Measurements from ENCODE around the gene BOC.

The BOC gene

GRCh38 chr3:113288881-113289280 lies 77.5 kb downstream of the BOC start:
- no peak for DNase-seq

DNA sequence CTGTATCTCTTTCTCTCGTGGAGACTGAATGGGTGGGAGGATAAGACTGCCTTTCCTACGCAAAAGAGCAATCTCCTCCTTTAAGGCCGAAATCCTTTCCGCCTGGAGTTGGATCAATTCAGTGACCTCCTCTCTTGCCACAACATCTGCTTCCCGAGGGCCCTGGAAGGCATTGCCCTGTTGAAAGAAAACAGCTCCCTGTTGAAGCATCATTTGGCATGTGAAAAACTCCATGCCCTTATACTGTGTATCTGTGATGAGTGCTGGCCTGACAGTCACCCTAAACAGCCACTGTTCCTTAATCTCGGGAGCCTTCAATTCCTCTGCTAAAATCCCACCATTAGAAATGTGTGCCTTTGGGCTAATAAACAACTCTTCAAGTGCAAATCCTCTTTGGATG lies 80.2 kb downstream of the BOC start:
- no peak for DNase-seq

DNA sequence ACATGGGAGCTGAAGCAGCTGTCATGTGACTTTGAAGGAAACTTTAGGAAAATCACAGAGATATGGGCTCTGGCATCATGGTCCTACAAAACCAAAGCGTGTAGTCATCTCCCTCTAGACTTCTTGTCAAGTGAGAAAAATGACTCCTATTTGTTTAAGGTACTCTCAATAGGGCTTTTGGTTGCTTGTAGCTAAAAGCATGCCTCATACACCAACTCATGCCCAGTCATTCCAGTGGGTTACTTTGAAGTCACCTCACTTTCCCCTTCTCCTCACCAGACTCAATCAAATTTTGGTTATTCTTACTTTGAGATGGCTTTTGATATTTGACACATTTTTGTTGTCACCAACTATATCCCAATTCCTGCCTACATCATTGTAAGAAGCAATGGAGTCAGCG lies 81.6 kb downstream of the BOC start:
- no peak for DNase-seq

DNA sequence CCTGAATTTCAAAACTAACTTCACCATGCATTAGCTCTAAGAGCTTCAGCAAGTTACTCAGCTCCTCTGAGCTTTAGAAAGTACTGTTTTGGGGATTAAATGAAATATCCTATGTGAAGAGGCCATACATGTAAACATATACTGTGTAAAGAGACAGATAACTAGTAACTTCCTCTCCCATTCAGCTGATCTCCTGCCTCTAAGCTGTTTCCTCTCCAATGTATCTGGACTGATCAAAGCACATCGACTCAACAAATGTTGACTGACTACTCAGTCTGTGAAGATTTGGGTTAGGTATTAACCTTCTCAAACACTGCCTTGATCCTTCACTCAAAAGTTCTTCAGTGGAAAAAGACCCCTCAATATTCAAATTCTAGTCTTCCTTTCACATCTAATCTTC lies 82.0 kb downstream of the BOC start:
- DNase-seq = no peak

GRCh38 chr3:113295463-113295862 lies 84.1 kb downstream of the BOC start:
- no peak for DNase-seq

DNA sequence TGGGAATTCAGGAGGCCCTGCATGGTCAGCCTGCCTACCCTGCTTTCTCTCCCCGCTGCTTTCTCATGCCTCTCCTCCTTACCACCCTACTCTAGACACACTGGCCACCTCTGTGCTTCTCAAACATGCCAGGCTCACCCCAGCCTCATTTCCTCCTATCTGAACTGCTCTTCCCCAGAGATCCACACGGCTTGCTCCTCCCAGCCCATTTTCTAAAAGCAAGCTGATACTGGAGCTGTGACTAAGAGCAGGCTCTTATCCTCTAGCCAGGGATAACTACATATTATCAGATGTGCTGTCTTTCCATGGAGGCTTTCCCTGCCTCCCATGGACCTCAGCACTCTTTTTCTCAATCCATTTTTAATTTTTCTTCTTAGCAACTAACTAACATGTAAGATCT lies 85.9 kb downstream of the BOC start:
- DNase-seq = no peak

- DNase-seq = no peak
Observed at GRCh38 chr3:113297841-113298240, 86.5 kb downstream of the BOC start.

DNA sequence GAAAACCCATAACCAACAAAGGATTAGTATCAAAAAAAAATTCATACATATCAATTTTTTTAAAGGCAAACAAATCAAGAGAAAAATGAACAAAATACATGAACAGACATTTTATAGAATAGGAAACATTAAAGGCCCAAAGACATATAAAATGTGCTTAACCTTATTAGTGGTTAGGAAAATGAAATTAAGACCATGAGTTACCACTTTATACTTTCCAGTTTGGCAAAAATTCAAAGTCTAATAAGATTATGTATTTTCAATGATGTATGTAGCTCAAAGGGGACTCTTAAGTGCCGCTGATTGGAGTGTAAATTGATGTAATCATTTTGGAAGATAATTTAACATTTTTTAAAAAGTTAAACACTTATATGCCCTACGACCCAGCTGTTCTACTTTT lies 89.2 kb downstream of the BOC start:
- DNase-seq = no peak

DNA sequence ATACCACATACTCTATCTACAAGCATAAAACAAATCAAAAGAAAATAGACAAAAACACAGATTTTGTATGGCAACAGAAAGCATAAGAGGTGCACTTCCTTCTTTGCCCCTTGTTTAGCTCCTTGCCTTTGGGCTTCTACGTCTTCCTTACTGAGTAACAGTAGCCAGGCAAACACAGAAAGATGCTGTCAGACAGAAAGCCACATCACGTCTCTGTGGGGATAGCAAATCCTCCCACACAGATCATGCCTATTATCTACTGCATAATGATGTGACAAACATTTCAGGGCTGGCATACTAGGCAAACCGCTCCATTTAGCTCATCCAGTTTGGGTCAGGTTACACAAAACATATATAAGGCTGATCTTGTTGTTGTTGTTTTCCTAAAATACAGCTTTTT lies 92.7 kb downstream of the BOC start:
- no peak for DNase-seq

DNA sequence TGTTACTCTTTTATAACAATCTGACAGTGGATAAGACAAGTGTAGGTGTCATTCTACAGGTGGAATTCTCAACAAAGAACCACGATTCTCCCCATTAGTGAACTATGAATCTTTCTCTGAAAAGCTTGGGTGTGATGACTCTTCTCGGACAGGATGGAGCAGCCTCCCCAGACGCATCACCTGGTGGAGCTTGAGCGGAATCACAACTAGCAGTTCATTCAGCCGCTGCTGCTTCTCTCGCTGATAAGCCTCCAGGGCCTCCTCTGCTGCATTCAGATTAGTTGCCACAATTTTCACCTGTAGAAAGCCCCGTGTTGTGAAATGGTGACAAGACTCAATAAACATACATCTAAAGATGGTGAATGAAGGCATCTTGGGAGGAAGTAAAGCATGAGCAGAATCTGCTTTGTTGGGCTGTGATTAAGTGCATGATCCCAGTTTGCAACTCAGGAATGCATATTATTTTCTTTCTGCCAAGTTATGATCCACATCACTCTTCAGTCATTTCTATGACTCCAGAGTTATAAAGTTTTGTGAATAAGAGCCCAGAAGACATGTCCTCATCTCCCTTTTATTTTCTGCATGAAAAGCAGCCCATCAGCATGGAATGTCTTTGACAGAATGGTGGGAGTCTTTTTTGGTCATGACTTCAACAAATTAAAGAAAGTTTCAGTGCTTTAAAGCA lies 93.6 kb downstream of the BOC start:
- peak; percentile 25 for DNase-seq

DNA sequence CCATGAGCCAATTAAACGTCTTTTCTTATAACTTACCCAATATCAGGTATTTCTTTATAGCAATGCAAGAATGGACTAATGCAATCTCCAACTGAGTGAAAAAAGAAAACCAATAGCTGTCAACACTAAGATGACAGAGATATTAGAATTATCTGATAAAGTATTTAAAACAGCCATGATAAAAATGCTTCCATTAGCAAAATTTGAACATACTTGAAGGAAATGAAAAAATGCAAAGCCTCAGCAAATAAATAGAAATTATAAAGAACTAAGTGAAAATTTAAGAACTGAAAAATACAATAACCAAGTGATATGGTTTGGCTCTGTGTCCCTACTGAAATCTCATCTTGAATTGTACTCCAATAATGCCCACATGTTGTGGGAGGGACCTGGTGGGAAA lies 99.6 kb downstream of the BOC start:
- no peak for DNase-seq

GRCh38 chr3:113312416-113312815 lies 101.1 kb downstream of the BOC start:
- no peak for DNase-seq

DNA sequence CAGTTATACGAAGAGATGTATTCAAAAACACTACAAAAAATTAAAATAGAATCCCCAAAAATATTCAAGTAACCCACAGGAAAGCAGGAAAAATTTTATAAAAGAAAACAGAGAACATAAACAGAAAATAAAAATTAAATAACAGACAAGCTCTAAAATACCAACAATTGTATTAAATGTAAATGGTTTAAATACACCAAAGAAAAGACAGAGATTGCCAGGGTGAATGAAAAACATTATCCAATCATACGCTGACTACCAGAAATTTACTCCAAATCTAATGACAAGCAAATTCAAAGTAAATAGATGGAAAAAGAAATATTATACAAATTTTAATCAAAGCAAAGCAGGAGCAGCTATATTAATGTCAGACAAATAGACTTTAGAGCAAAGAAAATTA lies 103.6 kb downstream of the BOC start:
- no peak for DNase-seq

GRCh38 chr3:113329757-113330156 lies 118.4 kb downstream of the BOC start:
- no peak for DNase-seq

- no peak for DNase-seq
Observed at GRCh38 chr3:113330742-113331141, 119.4 kb downstream of the BOC start.

GRCh38 chr3:113331187-113331586 lies 119.8 kb downstream of the BOC start:
- DNase-seq = no peak
